Neural progenitor cell (in vitro differentiated cells): ENCODE results near the gene NEK6. TPM values are rescaled to one million over a fixed set of nuclear protein-coding genes. Genes with fewer than 3 reads are reported as not detected.

Experiments
- DNase-seq: peaks from one replicate; pipeline ENCODE4 v3.0.0-alpha.2; 2016; ENCODE audit warnings: low spot score
- H2AFZ ChIP-seq: fragments of 200-600 bp; sonication (generic); replicated peaks from 2 replicates; pipeline ENCODE4 v1.6.1; 2016; ENCODE audit warnings: antibody characterized with exemption
- H3F3A ChIP-seq: fragments of 200-600 bp; sonication (generic); 2 replicates; pipeline ENCODE4 v1.6.1; 2016; ENCODE audit warnings: antibody characterized with exemption, low read depth
- H3K27ac ChIP-seq: fragments of 200-600 bp; sonication (generic); 2 replicates; pipeline ENCODE4 v1.5.1; 2016; ENCODE audit warnings: mild to moderate bottlenecking
- H3K27me3 ChIP-seq: fragments of 200-600 bp; sonication (generic); 2 replicates; pipeline ENCODE4 v1.6.1; 2016; ENCODE audit warnings: mild to moderate bottlenecking, moderate library complexity
- H3K36me3 ChIP-seq: fragments of 200-600 bp; sonication (generic); 2 replicates; pipeline ENCODE4 v1.5.1; 2016
- H3K4me1 ChIP-seq: fragments of 200-600 bp; sonication (generic); 2 replicates; pipeline ENCODE4 v1.6.1; 2016; ENCODE audit warnings: mixed run types
- H3K4me2 ChIP-seq: fragments of 200-600 bp; sonication (generic); 2 replicates; pipeline ENCODE4 v1.6.1; 2016
- H3K4me3 ChIP-seq: fragments of 200-600 bp; sonication (generic); 2 replicates; pipeline ENCODE4 v1.5.1; 2016
- H3K79me2 ChIP-seq: fragments of 200-600 bp; sonication (generic); 2 replicates; pipeline ENCODE4 v1.6.1; 2016; ENCODE audit warnings: low read depth
- H3K9ac ChIP-seq: fragments of 200-600 bp; sonication (generic); 2 replicates; pipeline ENCODE4 v1.6.1; 2016
- H3K9me3 ChIP-seq: fragments of 200-600 bp; sonication (generic); 2 replicates; pipeline ENCODE4 v1.5.1; 2016; ENCODE audit warnings: low read depth
- H4K20me1 ChIP-seq: fragments of 200-600 bp; sonication (generic); 2 replicates; pipeline ENCODE4 v1.6.1; 2016; ENCODE audit warnings: low read depth
- H3K27ac Mint-ChIP-seq: 3 replicates; pipeline ENCODE4 v1.8.0; 2021; ENCODE audit warnings: mixed read lengths
- H3K27me3 Mint-ChIP-seq: 2 replicates; pipeline ENCODE4 v1.8.0; 2022; ENCODE audit warnings: low read depth, mild to moderate bottlenecking, inconsistent platforms, moderate library complexity, mixed read lengths; ENCODE audit not compliant: insufficient read depth
- H3K36me3 Mint-ChIP-seq: 3 replicates; pipeline ENCODE4 v1.8.0; 2021; ENCODE audit warnings: mixed read lengths
- H3K4me1 Mint-ChIP-seq: 3 replicates; pipeline ENCODE4 v1.8.0; 2021; ENCODE audit warnings: mixed read lengths
- H3K4me3 Mint-ChIP-seq: 3 replicates; pipeline ENCODE4 v1.8.0; 2021; ENCODE audit warnings: mild to moderate bottlenecking, moderate library complexity, mixed read lengths
- H3K9me3 Mint-ChIP-seq: 3 replicates; pipeline ENCODE4 v1.8.0; 2020; ENCODE audit warnings: mixed read lengths
- CTCF ChIP-seq: fragments of 200-600 bp; sonication (generic); IDR thresholded peaks from 2 replicates; pipeline ENCODE4 v1.5.1; 2017; ENCODE audit warnings: antibody characterized with exemption, mild to moderate bottlenecking
- EZH2 ChIP-seq: fragments of 200-600 bp; sonication (generic); IDR thresholded peaks from 2 replicates; pipeline ENCODE4 v1.6.1; 2017; ENCODE audit warnings: antibody characterized with exemption, mild to moderate bottlenecking, moderate library complexity
- EZH2phosphoT487 ChIP-seq: fragments of 200-600 bp; sonication (generic); IDR thresholded peaks from 2 replicates; pipeline ENCODE4 v1.6.1; 2017; ENCODE audit warnings: antibody characterized with exemption
- total RNA-seq: library from RNA; depleted of rRNA; stranded (reverse); fragments of >200 nt; gene quantifications from 2 replicates; pipeline ENCODE4 v1.2.3, GENCODE V29; 2015; ENCODE audit warnings: low replicate concordance

NEK6 gene
- total RNA-seq, 1 donor from 2014 or later: 18.5 TPM

DNA sequence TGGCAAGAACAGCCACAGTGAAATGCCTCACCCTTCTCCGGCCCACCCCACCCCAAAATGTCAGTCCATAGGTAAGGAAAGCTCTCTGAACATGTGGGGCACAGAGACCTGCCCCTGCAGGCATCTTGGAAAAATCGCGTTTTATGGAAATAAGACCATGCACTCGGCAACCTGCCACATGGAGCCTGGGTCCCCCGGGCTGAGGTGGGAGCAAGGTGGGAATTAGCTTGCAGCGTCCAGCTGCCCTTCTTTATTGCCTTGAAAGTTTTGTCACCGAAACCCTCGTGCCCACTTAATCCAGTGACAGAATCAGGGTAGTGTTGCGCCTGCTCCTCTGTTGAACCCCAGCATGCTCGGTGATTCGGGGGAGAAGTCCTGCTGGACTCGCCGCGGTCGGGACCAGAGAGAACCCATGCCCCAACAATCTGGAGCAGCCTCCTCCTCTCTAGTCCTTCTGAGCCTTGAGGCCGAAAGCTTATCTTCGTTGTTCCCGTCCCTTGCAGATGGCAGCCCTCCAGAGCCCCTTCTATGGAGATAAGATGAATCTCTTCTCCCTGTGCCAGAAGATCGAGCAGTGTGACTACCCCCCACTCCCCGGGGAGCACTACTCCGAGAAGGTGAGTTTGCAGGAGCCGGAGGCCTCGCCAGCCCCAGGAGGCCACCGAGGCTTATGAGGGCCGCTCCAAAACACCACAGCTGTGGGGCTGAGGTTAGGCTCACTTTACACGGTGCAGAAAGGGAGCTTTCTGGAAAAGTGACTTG lies 89.6 kb downstream of the NEK6 start:
- Histone ChIP-seq H2AFZ (no peak overlapping the region), H3F3A (peaks cover 12% of the 10 kb centered on the region), H3K9ac (no peak overlapping the region), H3K9me3 (no peaks in the 10 kb centered on the region), H3K36me3 (no peaks in the 10 kb centered on the region), H3K4me3 (no peak overlapping the region), H3K27me3 (no peaks in the 10 kb centered on the region), H3K4me2 (no peak overlapping the region), H4K20me1 (peaks cover 43% of the 10 kb centered on the region), H3K27ac (no peak overlapping the region), H3K79me2 (no peaks in the 10 kb centered on the region), H3K4me1 (peaks cover 15% of the 10 kb centered on the region)
- Mint-ChIP-seq H3K36me3 (peaks cover 2% of the 10 kb centered on the region), H3K9me3 (no peaks in the 10 kb centered on the region), H3K27me3 (no peaks in the 10 kb centered on the region), H3K4me1 (peaks cover 37% of the 10 kb centered on the region), H3K27ac (no peak overlapping the region), H3K4me3 (no peak overlapping the region)
- DNase-seq: no peak
- TF ChIP-seq EZH2phosphoT487: no peak
- no peak for TF ChIP-seq EZH2
- TF ChIP-seq CTCF: no peak

- no peaks in the 10 kb centered on the region for H3K9me3 Mint-ChIP-seq
- peaks cover 7% of the 10 kb centered on the region for H3F3A ChIP-seq
- no peak overlapping the region for H3K4me3 ChIP-seq
- no peaks in the 10 kb centered on the region for H3K27me3 ChIP-seq
- no peak overlapping the region for H3K27ac Mint-ChIP-seq
- H3K79me2 ChIP-seq: no peaks in the 10 kb centered on the region
- no peaks in the 10 kb centered on the region for H3K9me3 ChIP-seq
- H3K27ac ChIP-seq: no peak overlapping the region
- peaks cover 38% of the 10 kb centered on the region for H4K20me1 ChIP-seq
- no peaks in the 10 kb centered on the region for H3K27me3 Mint-ChIP-seq
- peaks cover 31% of the 10 kb centered on the region for H3K4me1 Mint-ChIP-seq
- no peak overlapping the region for H3K9ac ChIP-seq
- H3K36me3 ChIP-seq: no peaks in the 10 kb centered on the region
- H3K4me2 ChIP-seq: no peak overlapping the region
- H2AFZ ChIP-seq: no peak overlapping the region
- no peak for TF ChIP-seq EZH2
- TF ChIP-seq EZH2phosphoT487: no peak
- no peak for TF ChIP-seq CTCF
- H3K4me3 Mint-ChIP-seq: no peak overlapping the region
- peaks cover 6% of the 10 kb centered on the region for H3K36me3 Mint-ChIP-seq
- H3K4me1 ChIP-seq: peaks cover 10% of the 10 kb centered on the region
- no peak for DNase-seq
These were observed 90.2 kb downstream of the NEK6 start for GRCh38 chr9:124347968-124348358.

DNA sequence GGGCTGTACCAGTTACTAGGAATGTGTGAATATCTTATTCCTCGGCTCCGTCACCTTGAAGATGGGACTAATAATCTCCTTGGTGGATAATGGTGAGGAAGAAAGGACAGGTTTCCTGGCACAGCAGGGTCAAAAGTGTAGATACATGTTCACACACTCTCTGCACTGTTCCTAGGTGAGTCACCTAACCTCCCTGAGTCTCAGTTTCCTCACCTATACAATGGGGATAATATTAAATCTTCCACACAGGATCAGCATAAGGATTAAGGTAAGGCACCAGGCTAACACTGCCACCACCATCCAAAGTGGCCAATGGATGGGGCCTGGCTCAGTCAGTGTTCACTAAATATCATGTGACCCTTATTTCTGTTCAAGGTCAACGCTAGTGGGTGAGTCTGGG lies 90.6 kb downstream of the NEK6 start:
- Histone ChIP-seq H3F3A (peaks cover 5% of the 10 kb centered on the region), H3K9me3 (no peaks in the 10 kb centered on the region), H3K36me3 (no peaks in the 10 kb centered on the region), H3K79me2 (no peaks in the 10 kb centered on the region), H3K27me3 (no peaks in the 10 kb centered on the region), H3K4me1 (peaks cover 6% of the 10 kb centered on the region), H3K27ac (no peak overlapping the region), H3K4me2 (no peak overlapping the region), H3K4me3 (no peak overlapping the region), H2AFZ (no peak overlapping the region), H3K9ac (no peak overlapping the region), H4K20me1 (peaks cover 34% of the 10 kb centered on the region)
- Mint-ChIP-seq H3K27me3 (no peaks in the 10 kb centered on the region), H3K36me3 (peaks cover 7% of the 10 kb centered on the region), H3K27ac (no peak overlapping the region), H3K4me1 (peaks cover 28% of the 10 kb centered on the region), H3K4me3 (no peak overlapping the region), H3K9me3 (no peaks in the 10 kb centered on the region)
- DNase-seq: no peak
- TF ChIP-seq EZH2phosphoT487 (no peak), EZH2 (no peak), CTCF (no peak)
